MCF 10A (cell line): Measurements from ENCODE around the gene ZNRF3. TPM values are rescaled to one million over a fixed set of nuclear protein-coding genes. Genes with fewer than 3 reads are reported as not detected.

Source experiments
- BruUV-seq: library from RNA; stranded (reverse); fragments of 400-500 nt; replicated peaks from 2 replicates; lab custom pipeline; 2021; lab: Mats Ljungman, UMichigan
- CTCF ChIA-PET: fragments of 300-600 bp; sonication (Branson Sonifier 250); formaldehyde crosslinking; extraction: SDS; loops from one replicate; lab custom pipeline; 2021; ENCODE audit warnings: antibody characterized with exemption, inconsistent platforms; lab: Yijun Ruan, JAX
- POLR2A ChIA-PET: fragments of 300-600, 350-650 bp; sonication (Branson Sonifier 250); formaldehyde crosslinking; extraction: SDS; loops from one replicate; lab custom pipeline; 2020; ENCODE audit warnings: antibody characterized with exemption, inconsistent platforms; lab: Yijun Ruan, JAX
- DNase-seq: peaks from one replicate; pipeline ENCODE4 v3.0.0-alpha.2; 2018; ENCODE audit not compliant: unreplicated experiment
- H3K27ac Mint-ChIP-seq: one replicate; pipeline ENCODE4 v1.8.0; 2022; ENCODE audit warnings: mild to moderate bottlenecking, low read depth, mixed read lengths; ENCODE audit not compliant: unreplicated experiment
- H3K27me3 Mint-ChIP-seq: one replicate; pipeline ENCODE4 v1.8.0; 2022; ENCODE audit warnings: mixed read lengths; ENCODE audit not compliant: insufficient read depth, unreplicated experiment
- H3K36me3 Mint-ChIP-seq: one replicate; pipeline ENCODE4 v1.8.0; 2022; ENCODE audit warnings: mild to moderate bottlenecking, moderate library complexity, mixed read lengths; ENCODE audit not compliant: insufficient read depth, unreplicated experiment
- H3K4me1 Mint-ChIP-seq: one replicate; pipeline ENCODE4 v1.8.0; 2022; ENCODE audit warnings: mixed read lengths; ENCODE audit not compliant: insufficient read depth, unreplicated experiment
- H3K4me3 Mint-ChIP-seq: one replicate; pipeline ENCODE4 v1.8.0; 2022; ENCODE audit warnings: mild to moderate bottlenecking, moderate library complexity, mixed read lengths; ENCODE audit not compliant: unreplicated experiment
- H3K9me3 Mint-ChIP-seq: one replicate; pipeline ENCODE4 v1.8.0; 2022; ENCODE audit warnings: mixed read lengths; ENCODE audit not compliant: unreplicated experiment
- intact Hi-C: fragments of 100-400 bp; cut with micrococcal nuclease; formaldehyde crosslinking; loops from 2 replicates; pipeline ENCODE4 v1.14.1; 2022
- total RNA-seq: library from RNA; stranded (reverse); gene quantifications from 2 replicates; pipeline ENCODE4 v1.2.3, GENCODE V29; 2022
- TF ChIP-seq, protein P1 (sequence below): fragments of 200-600 bp; IDR thresholded peaks from one replicate; pipeline ENCODE4 v1.8.0; 2022; ENCODE audit warnings: antibody characterized with exemption, mild to moderate bottlenecking; ENCODE audit not compliant: unreplicated experiment

ZNRF3 gene
- total RNA-seq, 1 experiment from 2014 or later = 7.1 TPM

DNA sequence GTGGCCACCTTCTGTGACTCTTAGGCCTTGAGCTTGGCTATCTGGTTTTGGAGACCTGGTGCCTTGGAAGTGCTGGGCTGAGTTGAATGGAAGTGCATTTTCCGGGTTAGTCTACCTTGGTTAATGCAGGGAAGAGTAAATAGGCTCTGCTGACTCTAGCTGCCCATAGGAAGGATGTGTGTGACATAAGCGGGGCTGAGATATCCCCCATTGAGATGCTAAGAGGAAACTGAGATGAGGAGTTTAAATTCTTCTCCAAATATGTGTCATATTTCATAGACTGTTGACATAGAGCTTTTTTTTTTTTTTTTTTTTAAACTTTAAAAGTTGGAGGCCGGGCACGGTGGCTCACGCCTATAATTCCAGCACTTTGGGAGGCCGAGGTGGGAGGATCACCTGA lies 30.8 kb downstream of the ZNRF3 start:
- ChIA-PET POLR2A (no interaction called here), CTCF (interaction anchor here (0.6 kb wide), 1 partner anchor 77 kb away, joined by 3 read pairs; no protein-coding TSS in a partner anchor)
- no peak for DNase-seq
- no TSS peak for BruUV-seq
- intact Hi-C loops = no loop called here
- H3K36me3 Mint-ChIP-seq = peaks cover 4% of the 10 kb centered on the region
- H3K4me3 Mint-ChIP-seq = no peak overlapping the region
- H3K27me3 Mint-ChIP-seq = no peaks in the 10 kb centered on the region
- H3K27ac Mint-ChIP-seq = no peak overlapping the region
- TF ChIP-seq, protein P1, sequence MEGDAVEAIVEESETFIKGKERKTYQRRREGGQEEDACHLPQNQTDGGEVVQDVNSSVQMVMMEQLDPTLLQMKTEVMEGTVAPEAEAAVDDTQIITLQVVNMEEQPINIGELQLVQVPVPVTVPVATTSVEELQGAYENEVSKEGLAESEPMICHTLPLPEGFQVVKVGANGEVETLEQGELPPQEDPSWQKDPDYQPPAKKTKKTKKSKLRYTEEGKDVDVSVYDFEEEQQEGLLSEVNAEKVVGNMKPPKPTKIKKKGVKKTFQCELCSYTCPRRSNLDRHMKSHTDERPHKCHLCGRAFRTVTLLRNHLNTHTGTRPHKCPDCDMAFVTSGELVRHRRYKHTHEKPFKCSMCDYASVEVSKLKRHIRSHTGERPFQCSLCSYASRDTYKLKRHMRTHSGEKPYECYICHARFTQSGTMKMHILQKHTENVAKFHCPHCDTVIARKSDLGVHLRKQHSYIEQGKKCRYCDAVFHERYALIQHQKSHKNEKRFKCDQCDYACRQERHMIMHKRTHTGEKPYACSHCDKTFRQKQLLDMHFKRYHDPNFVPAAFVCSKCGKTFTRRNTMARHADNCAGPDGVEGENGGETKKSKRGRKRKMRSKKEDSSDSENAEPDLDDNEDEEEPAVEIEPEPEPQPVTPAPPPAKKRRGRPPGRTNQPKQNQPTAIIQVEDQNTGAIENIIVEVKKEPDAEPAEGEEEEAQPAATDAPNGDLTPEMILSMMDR = no peak
- no peaks in the 10 kb centered on the region for H3K9me3 Mint-ChIP-seq
- peaks cover 10% of the 10 kb centered on the region for H3K4me1 Mint-ChIP-seq

DNA sequence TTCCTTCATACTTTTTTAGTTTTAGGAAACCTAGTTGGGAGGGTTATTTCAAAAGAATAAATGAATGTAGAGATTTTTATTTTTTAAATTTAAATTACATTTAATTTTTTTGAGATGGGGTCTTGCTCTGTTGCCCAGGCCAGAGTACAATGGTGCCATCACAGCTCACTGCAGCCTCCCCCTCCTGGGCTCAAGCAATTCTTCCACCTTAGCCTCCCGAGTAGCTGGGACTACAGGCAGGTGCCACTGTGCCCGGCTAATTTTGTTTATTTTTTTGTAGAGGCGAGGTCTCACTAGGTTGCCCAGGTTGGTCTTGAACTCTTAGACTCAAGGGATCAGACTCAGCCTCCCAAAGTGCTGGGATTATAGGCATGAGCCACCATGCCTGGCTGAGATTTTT lies 32.6 kb downstream of the ZNRF3 start:
- TF ChIP-seq, protein P1 = no peak
- H3K4me3 Mint-ChIP-seq = no peak overlapping the region
- DNase-seq = no peak
- H3K27me3 Mint-ChIP-seq = no peaks in the 10 kb centered on the region
- H3K4me1 Mint-ChIP-seq = peaks cover 9% of the 10 kb centered on the region
- peaks cover 4% of the 10 kb centered on the region for H3K36me3 Mint-ChIP-seq
- H3K27ac Mint-ChIP-seq = no peak overlapping the region
- no TSS peak for BruUV-seq
- ChIA-PET CTCF (no interaction called here), POLR2A (no interaction called here)
- intact Hi-C loops = no loop called here
- no peaks in the 10 kb centered on the region for H3K9me3 Mint-ChIP-seq

GRCh38 chr22:28917747-28918549 lies 34.6 kb downstream of the ZNRF3 start:
- ChIA-PET CTCF (interaction anchor here (0.8 to 1.0 kb wide), 2 partner anchors 62 to 65 kb away, joined by 3 to 5 read pairs; no protein-coding TSS in a partner anchor), POLR2A (interaction anchor here (1.2 kb wide), 1 partner anchor 33 kb away, joined by 3 read pairs; no protein-coding TSS in a partner anchor)
- Mint-ChIP-seq H3K36me3 (no peaks in the 10 kb centered on the region), H3K27ac (no peak overlapping the region), H3K27me3 (no peaks in the 10 kb centered on the region), H3K9me3 (no peaks in the 10 kb centered on the region), H3K4me1 (peaks cover 14% of the 10 kb centered on the region), H3K4me3 (no peak overlapping the region)
- intact Hi-C loops = no loop called here
- TF ChIP-seq, protein P1 = no peak
- DNase-seq = no peak
- BruUV-seq = no TSS peak

GRCh38 chr22:28918550-28919271 lies 35.3 kb downstream of the ZNRF3 start:
- POLR2A ChIA-PET = interaction anchor here (1.2 kb wide), 1 partner anchor 34 kb away, joined by 3 read pairs; no protein-coding TSS in a partner anchor
- DNase-seq = no peak
- CTCF ChIA-PET = interaction anchor here (0.6 kb wide), 1 partner anchor 899 kb away, joined by 3 read pairs; no protein-coding TSS in a partner anchor
- intact Hi-C loops = no loop called here
- Mint-ChIP-seq H3K4me3 (no peak overlapping the region), H3K9me3 (no peaks in the 10 kb centered on the region), H3K27me3 (no peaks in the 10 kb centered on the region), H3K36me3 (no peaks in the 10 kb centered on the region), H3K4me1 (peaks cover 14% of the 10 kb centered on the region), H3K27ac (no peak overlapping the region)
- BruUV-seq = no TSS peak
- TF ChIP-seq, protein P1 = no peak
